Pulmonary artery endothelial cell (primary cell): Measurements from ENCODE around the gene FIBCD1. TPM values are rescaled to one million over a fixed set of nuclear protein-coding genes. Genes with fewer than 3 reads are reported as not detected.

ENCODE experiments used
- DNase-seq: peaks from one replicate; pipeline ENCODE4 v3.0.0-alpha.2; 2011; ENCODE audit warnings: low read depth, low spot score
- total RNA-seq: library from RNA; depleted of rRNA; stranded (reverse); fragments of >200 nt; gene quantifications from 2 replicates; pipeline ENCODE4 v1.2.3, GENCODE V29; 2014

The FIBCD1 gene
- total RNA-seq, 1 donor from 2014 or later, result not detected

DNA sequence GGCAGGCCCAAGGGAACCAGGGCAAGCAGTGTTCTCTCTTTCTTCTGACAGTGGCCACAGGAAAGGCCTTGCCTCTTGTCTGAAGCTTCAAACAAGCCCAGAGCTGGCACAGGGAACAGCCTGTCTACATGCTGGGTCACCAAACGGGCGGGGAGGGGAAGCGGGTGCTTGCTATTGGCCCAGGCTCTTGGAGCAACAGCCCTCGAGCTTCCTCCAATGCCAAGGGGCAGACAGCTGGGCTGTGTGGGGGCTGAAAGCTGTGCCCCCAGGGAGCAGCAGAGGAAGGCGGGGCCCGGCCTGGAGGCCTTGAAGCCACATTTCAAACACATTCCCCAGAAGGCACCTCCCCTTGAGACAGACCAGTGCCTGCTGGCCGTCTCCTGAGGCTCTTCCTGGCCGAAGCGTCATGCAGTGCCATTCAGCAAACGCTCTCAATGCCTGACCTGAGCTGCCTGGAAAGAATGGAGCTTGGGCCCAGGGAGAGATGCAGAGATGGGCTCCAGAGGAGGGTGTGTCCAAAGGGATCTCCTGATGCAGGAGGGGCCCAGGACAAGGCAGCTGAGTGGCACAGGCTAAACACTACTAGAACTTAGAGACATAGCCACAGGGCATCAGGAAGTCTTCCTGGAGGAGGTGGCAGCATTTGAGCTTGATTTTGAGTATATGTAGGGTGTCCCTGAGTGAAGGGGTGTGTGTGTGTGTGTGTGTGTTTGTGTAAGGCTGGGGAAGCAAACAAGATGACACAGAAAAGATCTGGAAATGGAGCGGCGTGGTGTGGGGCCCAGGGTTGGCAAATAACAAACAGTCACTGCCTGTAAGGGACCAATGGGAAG is 2.5 kb downstream of the FIBCD1 start:
- DNase-seq, result no peak

DNA sequence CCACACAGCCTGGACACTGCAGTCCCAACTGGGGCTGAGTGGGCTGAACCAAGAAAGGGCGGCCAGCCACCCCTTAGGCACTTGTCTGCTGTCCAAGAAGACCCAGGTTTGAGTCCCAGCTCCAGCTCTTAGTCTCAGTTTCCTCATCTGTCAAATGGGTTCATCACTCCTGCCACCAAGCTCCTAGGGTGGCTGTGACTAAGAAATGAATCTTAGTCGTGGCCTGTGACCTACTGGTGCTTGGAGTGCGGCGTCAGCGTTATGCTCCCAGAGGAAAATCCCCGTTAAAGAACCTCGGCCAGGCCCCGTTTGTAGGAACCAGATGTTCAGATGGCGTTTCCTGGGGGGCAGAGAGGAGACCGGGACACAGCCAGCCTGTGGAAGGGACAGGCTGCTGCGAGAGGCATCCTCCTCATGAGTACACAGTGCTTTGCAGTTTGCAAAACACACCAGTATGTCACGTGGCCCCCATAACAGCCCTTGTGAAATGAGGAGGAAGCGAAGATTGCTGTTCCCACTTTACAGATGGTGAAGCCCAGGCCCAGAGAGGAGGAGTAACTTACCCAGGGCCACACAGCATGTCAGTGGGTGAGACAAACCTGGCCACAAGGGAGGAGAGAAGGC is 3.3 kb downstream of the FIBCD1 start:
- DNase-seq, result no peak

DNA sequence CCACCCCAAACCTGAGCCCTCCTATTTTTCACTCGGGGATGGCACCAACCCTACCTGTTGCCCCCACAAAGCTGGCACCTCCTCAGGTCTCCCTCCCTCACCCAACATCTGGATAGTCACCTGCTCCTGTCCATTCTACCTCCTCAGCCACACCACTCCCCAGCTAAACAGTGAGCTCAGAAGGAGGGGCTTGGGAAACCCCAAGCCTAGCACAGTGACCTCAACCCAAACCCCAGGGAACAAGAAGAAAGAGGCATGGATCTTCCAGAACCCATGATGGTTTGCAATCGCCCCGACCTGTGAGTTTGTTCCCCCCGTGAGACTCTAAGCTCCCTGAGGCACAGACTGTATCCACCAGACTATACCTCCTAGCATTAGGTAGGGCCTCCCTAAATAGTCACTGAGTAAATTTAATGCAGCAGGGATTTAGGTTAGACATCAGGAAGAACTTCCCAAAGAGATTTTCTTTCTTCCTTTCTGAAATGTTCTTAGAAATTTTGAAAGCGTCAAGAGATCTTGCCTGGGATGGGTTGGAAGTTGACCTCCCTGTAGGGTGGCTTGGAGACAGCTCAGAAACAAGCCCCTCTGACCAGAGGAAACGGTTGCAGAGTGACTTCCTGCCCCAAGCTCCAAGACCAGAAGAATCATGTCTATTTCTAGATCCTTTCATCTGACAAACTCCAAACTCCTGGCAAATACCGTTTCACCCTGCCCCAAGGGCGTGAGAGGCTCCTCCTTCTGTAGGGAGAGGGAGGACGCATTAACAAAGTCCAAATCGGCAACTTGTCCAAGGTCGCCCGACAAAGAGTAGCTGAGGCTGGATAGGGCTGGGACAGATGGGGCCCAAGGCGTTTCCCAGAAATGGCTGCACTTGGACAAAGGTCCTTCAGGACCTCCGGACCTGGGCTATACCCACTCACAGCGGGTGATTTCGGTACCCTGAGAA is 4.1 kb downstream of the FIBCD1 start:
- DNase-seq, result no peak

DNA sequence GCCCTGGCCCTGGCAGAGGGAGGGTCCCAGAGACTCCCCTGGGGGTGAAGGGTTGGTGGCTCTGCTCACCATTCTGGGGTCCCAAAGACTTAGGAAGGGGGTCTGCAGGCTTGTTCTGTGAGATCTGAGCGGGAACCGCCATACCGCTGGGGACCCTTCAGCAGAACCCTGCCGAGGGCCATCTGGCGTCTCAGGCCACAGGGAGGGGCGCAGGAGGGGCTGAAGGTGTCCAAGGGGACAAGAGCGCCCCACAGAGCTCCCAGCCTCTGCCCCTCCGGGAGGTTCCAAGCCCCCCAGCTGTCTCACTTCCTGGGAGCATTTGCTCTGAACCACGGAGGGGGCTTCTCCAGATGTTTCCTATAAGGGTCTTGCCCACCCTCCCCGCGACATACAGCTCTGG is 4.8 kb downstream of the FIBCD1 start:
- DNase-seq, result no peak

DNA sequence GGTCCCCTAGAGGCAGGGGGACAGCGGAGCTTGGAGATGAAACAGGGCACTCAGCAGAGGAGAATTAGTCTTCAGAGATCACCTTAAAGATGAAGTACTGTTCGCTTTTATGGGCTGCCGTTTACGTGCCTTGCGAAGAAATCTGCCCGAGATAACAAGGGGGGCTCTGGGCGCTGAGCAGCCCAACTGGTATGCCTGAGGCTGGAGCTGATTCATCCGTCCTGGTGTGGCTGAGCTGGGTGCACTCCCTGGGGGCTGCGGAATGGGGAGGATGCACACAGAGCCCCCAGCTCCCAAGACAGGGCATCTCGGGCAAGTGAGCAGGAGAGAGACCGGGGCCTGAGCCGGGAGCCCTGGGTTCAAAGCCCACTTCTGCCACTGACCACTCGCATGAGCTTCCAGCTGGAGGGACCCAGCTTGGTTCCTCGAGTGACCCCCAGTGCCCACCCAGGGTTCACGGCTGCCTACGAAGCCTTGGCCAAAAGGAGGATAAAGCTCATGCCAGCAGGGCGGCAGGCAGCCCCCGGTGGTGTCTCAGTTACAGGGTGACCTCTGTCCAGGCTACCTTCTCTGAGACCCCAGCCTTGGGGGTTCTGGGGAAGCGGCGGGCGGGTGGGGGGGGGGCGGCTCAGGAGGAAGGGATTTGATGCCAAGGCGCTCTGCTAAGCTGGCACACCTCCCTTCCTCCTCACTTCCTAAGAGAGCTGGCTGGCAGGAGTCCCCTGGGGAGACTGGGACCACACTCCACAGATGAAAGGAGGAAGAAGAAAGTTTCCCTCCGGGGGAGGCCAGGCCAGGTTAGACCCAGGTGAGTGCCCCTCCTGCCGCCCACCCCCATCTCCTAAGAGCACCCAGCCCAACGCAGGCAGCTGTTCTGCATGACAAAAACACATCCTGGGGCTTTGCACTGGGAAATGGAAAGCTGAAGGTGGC is 5.7 kb downstream of the FIBCD1 start:
- DNase-seq, result no peak

DNA sequence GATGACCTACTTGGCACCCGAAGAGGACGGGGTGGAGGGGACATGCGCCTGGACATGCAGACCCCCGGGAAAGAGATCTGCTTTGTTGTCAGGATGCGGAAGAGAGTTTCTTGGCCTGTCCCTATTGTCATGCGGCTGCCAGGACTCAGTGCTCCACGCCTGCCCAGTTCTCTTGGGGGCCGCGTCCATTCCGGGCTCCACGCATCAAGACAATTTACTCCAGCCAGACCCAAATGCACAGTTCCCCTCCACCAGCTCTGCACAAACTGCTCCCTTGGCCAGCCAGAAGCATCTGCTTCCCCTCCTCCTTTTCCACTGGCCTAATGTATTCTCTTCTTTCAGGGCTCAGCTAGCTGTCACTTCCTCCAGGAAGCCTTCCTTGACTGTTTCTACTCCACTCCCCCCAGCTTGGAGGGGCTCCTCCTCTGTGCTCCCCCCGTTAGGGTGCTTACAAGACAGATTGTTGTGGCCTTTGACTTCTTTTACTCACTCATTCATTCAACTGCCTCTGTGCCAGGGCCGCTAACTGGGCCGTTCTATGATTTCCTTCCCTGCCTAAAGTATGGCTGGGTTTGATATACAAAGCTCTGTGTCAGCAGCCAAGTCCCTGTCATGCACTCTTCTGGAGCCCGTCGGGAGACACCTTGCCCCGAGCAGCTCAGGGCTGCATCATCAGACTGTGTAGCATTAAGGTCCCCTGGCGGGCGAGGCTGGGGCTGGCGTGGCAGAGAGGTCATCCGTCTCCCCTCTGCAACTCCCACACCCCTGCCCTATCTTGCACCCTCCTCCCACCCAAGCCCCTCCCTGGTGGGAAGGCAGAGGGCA is 6.6 kb downstream of the FIBCD1 start:
- no peak for DNase-seq

DNA sequence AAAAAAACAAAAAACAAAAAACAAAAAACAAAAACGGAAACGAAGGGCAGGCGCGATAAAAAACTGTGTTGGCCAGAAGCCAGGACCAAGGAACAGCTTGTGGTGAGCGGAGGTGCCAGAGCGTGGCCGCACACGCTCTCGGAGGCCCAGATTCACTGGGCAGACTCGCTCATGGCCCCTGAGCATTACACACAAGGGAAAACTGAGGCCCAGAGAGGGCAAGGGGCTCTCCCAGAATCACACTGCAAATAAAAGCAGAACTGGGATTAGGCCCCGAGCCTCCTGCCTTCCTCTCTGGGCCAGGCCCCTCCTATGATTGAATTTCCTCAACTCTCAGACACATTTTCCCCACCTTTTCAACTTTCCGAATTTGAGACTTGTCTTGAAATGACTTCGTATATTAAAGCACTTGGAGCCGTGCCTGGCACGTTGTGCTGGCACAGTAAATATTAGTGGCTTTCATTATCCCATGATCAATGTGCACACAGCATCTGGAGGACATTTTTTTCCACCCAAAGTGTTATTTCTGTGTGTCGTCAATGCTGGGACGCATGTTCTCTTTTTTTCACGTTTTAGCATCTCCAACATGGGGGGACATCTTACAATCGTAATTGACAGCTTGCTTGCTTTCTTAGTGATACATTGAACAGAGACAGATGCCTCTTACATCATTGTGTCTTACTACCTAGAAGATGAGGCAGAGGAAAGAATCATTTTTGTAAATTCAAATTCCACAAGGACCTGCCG is 7.4 kb downstream of the FIBCD1 start:
- DNase-seq, result no peak

DNA sequence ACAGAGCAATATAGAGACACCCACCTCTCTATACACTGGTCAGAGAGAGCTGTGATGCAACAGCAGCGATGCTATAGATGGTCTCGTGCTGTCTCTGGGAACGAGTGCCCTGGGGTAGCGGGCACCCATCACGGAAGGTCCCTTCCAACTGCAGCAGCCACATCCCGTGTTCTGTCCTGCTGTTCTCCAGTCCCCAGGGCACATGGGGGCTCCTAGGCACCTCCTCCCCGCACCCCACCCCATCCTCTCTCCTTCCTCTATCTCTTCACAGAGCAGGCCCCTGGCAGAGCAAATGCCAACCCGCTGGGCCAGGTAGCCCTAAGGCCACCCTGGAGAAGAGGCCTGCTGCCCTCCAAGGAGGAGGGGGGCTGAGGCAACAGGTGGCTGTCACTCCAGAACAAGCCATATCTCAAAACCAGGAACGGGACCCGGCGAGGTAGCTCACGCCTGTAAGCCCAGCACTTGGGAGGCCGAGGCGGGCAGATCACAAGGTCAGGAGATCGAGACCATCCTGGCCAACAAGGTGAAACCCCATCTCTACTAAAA is 8.2 kb downstream of the FIBCD1 start:
- DNase-seq, result no peak

DNA sequence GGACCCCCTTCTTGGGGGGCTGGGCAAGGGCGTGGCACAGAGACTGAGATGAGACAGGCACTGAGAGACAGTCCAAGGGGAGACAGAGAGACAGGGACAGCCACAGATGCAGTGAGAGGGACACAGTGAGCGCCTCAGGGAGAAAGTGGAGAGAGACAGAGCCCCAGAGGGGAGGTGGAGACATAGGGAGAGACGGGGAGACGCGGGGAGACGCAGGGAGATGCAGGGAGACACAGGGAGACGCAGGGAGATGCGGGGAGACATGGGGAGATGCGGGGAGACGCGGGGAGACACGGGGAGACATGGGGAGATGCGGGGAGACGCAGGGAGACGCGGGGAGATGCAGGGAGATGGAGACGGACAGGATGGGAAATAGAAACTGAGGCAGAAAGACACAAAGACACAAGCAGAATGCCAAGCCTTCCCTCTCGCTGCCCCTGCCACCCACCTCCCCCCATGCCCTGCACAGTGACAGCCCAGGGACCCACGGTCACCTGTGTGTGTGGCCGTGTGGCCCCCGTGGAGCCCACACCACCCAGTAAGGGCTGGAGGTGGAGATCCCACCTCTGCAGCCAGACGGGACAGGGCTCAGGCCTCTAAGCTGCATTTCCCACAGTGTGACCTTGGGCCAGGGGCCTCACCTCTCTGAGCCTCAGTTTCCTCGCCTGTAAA is 8.8 kb downstream of the FIBCD1 start:
- no peak for DNase-seq

DNA sequence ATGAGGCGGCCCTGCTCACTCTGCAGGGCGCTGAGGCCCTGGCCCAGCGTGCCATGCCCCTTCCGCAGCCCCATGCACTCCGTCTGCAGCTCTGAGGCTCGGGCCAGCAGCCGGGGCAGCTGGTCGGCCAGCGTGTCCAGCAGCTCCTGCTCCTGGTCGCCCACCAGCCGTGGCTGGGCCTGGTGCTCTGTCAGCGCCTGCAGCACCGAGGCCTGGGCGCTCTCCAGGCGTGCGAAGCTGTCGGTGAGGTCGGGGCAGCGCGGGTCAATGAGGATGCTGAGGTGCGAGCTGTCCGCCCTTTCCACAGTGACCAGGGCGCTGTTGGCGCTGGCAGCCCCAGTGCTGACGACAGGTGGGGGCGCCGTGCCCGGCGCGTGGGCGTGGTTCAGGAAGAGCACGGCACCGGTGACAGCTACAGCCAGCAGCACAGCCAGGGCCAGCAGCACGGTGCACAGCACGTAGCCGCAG is 9.4 kb downstream of the FIBCD1 start:
- no peak for DNase-seq

DNA sequence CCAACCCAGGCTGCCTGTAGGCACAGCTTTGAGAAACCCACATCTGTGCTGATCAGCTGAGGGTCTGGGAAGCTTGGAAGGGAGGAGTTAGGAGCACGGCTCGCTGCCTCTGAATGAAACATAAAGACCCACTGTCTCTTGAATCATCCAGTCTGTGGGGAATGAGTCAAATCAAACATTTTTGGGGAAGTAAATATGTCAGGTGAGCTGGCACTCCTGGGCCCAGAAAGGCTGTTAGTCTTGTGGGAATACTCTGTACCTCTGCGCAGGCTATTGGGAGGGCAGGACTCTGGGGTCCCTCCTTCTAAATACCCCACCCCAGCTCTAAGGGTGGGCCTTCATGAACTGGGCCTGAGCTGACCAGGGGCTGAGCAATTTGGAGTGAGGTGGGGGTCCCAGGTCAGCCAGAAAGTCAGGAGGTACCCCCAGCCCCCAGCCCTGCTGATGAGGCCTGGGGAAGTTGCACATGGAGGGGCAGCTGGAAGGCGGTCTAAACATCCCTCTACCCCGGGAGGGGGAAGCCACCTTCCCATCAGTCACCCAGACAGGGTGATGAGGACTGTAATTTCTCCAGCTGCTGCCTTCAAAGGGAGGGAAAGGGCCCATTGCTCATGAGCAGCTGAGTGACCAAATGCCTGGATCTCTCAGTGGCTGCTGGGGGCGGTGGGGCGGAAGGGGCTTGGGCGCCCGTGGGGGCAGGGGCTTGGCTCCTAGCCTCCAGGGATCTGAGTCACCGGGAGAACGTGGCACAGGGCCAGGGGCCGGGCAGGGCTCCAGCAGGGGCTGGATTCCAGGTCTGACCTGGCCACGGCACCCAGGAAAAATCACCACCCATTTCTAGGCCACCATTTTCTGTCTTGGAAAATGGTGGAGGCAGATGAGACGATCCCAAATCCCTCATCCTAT is 10.8 kb downstream of the FIBCD1 start:
- DNase-seq, result no peak

DNA sequence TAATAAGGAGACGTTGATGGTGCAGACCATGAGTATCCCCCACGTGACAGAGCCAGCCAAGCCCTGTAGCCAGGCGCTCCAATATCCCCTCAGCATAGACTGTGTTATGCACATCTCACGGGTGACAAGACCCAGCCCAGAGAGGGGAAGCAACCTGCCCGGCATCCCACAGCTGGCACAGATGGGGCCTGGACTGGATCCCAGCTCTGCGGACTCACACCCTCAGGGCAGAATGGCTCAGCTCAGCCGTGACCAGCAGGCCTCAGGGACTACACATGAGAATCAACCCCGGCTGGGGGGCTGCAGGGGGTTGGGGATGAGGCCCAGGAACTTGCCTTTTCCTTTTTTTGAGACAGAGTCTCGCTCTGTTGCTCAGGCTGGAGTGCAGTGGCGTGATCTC is 11.7 kb downstream of the FIBCD1 start:
- DNase-seq, result no peak

DNA sequence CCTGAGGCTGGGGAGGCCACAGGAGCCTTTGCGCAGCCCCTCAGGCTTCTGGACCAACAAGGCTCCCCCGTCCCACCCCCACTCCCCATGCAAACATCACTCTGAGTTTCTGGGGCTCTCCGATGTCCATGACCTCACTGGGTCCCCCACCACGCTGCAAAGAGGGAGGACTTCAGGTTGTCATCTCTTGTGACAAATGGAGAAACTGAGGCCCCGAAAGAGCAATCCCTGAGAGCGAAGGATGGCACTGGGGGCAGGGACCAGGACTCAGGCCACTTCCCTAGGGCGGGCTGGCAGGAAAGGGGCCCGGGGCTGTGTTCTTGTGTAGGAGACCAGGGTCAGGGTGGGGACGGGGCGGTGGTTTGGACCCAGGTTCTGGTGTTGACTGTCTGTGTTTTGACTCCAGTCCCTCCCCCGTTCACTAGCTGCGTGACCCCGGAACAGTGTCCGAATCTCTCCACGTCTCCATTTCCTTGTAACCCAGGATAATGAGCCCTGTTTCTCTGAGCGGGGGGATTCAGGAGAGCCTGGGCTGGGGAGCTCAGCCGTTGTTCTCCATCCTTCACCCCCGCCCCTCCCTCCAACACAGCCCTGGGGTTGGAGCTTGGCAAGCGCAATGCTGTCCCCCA is 13.9 kb downstream of the FIBCD1 start:
- DNase-seq, result no peak

DNA sequence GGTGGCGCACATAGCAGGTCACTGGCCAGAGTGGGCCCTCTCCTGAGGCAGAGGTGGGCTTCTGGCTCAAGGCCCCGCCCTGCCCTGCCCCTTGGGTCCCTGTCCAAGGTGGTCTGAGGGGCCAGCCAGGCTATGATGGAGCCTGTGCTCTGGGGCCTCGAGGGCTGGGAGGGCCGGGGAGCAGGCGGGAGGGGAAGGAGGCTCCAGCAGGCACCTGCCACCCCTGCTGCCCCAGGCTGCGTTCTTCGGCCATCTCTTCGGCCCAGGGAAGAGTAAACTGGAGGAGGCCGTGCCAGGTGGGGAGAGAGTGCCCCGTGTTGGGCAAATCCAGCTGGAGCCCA is 14.6 kb downstream of the FIBCD1 start:
- DNase-seq, result no peak

DNA sequence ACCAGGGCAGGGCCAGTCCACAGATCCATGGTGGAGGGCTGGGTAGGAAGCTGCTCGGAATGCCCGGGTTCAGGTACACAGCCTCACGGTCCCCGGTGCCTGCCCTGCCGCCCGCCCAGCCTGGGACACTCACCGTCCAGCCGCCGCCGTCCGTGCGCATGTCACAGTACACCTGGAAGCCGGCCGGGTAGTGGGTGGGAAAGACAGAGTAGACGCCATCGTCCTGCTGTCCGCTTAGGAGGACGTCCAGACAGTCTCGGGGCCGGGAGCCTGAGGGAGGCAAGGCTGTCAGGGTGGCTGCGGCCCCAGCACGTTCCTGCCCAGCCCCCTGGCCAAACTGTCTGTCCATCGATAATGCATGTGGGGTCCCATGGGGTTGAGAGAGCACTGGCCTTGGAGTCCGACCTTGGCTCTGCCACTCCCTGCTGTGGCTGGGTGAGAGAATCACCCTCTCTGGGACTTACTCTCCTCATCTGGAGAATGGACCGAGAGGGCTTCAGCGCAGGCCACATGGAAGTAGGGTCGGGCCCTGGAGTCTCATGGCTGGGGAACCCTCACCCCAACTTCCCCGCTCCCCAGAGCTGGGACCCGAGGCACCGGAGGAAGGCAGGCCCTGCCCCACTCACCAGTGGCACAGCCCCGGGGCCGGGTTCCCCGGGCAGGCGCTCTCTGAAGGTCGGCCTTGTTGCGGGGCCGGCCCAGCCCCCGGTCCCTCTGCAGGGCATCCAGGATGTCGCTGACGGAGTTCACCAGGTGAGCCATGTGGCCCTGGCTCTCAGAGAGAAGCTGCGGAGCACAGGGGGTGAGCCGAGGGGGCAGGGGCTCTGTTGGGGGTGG is 15.2 kb downstream of the FIBCD1 start:
- no peak for DNase-seq
